Hepatocyte (in vitro differentiated cells): ENCODE data around the gene PRDX1.

Experiments
- CTCF ChIP-seq: fragments of 200-600 bp; sonication (generic); IDR thresholded peaks from 2 replicates; pipeline ENCODE4 v1.5.1; 2016; ENCODE audit warnings: antibody characterized with exemption, mild to moderate bottlenecking; ENCODE audit not compliant: poor library complexity
- EZH2 ChIP-seq: fragments of 200-600 bp; sonication (generic); IDR thresholded peaks from 2 replicates; pipeline ENCODE4 v1.6.1; 2016; ENCODE audit warnings: antibody characterized with exemption, mild to moderate bottlenecking, borderline replicate concordance
- EZH2phosphoT487 ChIP-seq: fragments of 200-600 bp; sonication (generic); IDR thresholded peaks from one replicate; pipeline ENCODE4 v1.6.1; 2018; ENCODE audit warnings: antibody characterized with exemption, mild to moderate bottlenecking, low read depth, moderate library complexity; ENCODE audit not compliant: unreplicated experiment, severe bottlenecking

GRCh38 chr1:45542591-45542990 is 20.9 kb upstream of the PRDX1 start:
- no peak for TF ChIP-seq EZH2
- TF ChIP-seq CTCF, result no peak
- no peak for TF ChIP-seq EZH2phosphoT487
